Stimulated activated effector memory CD8-positive, alpha-beta T cell treated with anti-CD3 and anti-CD28 coated beads, Interleukin-12 subunit alpha, Interleukin-12 subunit beta, amount 100 ng/mL, for 72 hours (primary cell): ENCODE data around the gene TMEM9.

Experiments used
- ATAC-seq: fragments of 150-1000 bp; cut with Tn5 transposase; 2 replicates; pipeline ENCODE4 v1.10.0; 2021
- DNase-seq, 2 donors: peaks; one replicate each; pipeline ENCODE4 v3.0.0; 2021 to 2022; ENCODE audit warnings: low spot score in 2 of 2
- H3K27ac Mint-ChIP-seq: one replicate; pipeline ENCODE4 v1.8.0; 2022; ENCODE audit warnings: mild to moderate bottlenecking, mixed read lengths
- H3K36me3 Mint-ChIP-seq: one replicate; pipeline ENCODE4 v1.8.0; 2022; ENCODE audit warnings: mild to moderate bottlenecking, mixed read lengths
- H3K4me1 Mint-ChIP-seq: one replicate; pipeline ENCODE4 v1.8.0; 2022; ENCODE audit warnings: mixed read lengths
- H3K4me3 Mint-ChIP-seq: one replicate; pipeline ENCODE4 v1.8.0; 2022; ENCODE audit warnings: mild to moderate bottlenecking, mixed read lengths
- H3K9me3 Mint-ChIP-seq: one replicate; pipeline ENCODE4 v1.8.0; 2022; ENCODE audit warnings: mixed read lengths

The TMEM9 gene

DNA sequence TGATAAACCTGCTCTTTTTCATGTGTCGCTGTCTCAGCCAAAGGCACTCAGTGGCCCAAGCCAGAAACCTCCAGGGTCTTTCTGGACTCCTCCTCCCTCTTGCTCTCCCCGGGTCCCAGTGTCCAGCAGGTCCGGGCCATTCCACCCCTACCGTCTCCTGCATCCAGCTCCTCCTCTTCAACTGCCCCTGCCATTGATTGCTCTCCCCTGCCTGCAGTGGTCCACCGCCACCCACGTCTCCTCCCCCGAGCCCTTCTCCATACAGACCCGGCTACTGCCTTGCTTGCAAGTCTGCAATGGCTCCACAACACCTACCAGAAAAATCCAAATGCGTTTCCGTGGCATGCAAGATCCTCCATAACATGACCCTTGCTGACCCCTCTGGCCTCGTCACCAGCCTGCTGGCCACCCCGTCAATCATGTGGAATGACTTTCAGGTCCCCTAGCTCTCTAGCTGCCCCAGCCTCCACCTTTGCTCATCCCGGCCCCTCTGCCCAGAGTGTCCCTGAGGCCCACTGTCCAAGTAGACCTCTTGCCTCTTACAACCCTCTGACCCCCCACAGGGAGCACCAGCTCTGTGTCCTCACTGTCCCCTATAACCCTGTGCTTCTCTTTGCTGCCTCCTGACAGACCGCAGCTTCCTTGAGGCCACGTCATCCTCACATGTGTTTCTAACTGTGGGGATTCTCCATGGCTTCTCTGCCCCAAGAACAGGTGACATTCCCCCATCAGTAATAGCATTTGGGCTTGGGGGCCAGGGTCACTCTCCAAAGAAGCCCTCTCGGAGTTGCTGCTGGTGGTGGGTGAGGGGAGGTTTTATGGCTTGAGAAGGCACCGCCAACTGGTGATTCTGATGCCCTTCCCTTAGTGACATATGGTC is 57.1 kb downstream of the TMEM9 start:
- Mint-ChIP-seq H3K36me3 (no peaks in the 10 kb centered on the region), H3K4me3 (no peak overlapping the region), H3K4me1 (no peaks in the 10 kb centered on the region), H3K27ac (no peak overlapping the region), H3K9me3 (no peaks in the 10 kb centered on the region)
- DNase-seq (no peak), ATAC-seq (no peak)

DNA sequence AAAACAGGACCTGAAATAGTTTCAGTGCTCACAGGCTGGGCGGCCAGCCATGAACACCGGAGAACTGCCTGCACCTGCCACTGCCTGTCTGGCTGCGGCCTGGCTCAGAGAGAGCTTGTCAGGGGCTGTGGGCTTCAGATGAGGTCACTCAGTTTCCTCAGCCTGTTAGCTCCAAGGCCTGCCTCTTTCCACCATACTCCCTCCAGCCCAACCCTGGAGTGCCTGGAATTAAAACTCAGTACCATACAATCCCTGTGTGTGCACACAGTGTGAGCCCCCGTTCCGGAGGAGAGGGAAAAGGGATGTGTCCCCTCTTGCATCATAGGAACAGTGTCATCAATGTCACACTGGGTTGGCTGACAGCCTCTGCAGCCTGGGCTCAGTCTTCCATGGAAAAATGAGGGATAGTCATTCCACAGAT is 58.2 kb downstream of the TMEM9 start:
- no peaks in the 10 kb centered on the region for H3K36me3 Mint-ChIP-seq
- H3K4me3 Mint-ChIP-seq, result no peak overlapping the region
- no peaks in the 10 kb centered on the region for H3K4me1 Mint-ChIP-seq
- ATAC-seq (no peak), DNase-seq (no peak)
- H3K27ac Mint-ChIP-seq, result no peak overlapping the region
- no peaks in the 10 kb centered on the region for H3K9me3 Mint-ChIP-seq

DNA sequence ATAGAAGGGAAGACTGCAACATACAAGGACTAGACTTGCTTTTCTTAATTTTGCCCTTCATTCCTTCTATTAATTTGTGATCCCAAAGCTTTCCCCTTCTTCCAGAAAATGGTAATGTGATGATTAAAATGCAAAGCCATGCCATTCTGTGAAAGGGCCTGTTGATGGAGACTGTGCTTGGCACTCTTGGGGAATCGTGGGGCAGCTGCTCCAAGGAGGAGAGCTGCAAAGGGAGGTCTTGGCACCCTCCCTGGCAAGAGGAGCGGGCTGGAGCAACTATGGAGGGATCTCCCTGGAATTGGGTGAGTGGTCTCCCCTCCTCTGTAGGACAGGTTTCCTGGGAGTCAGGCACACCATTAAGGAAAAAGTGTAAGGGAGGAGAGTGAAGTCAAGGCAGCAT is 58.7 kb downstream of the TMEM9 start:
- ATAC-seq (no peak), DNase-seq (no peak)
- Mint-ChIP-seq H3K4me1 (no peaks in the 10 kb centered on the region), H3K9me3 (no peaks in the 10 kb centered on the region), H3K4me3 (no peak overlapping the region), H3K36me3 (no peaks in the 10 kb centered on the region), H3K27ac (no peak overlapping the region)

GRCh38 chr1:201094832-201095231 is 59.4 kb downstream of the TMEM9 start:
- no peak overlapping the region for H3K27ac Mint-ChIP-seq
- ATAC-seq, result no peak

DNA sequence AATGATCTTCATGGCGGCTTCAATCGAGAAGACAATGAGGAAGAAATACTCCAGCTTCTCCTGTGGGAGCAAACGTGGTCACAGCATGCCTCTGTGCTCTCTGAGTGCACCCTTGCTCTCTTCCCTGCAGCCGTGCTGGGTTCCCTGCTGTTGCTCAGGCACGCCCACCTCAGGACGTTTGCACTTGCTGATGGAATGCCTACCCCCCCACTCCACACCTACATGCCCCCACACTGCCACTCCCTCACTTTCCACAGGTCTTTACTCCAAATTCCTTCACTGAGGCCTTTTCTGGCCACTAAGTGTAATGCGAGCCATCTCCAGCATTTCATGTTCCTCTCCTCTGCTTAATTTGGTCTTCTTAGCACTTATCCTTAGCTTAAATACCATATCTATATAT is 60.3 kb downstream of the TMEM9 start:
- ATAC-seq, result no peak
- Mint-ChIP-seq H3K4me3 (no peak overlapping the region), H3K27ac (no peak overlapping the region), H3K4me1 (no peaks in the 10 kb centered on the region), H3K9me3 (no peaks in the 10 kb centered on the region), H3K36me3 (no peaks in the 10 kb centered on the region)
- DNase-seq, result no peak

More at GRCh38 chr1:201094832-201095231, 59.4 kb downstream of the TMEM9 start:
- no peaks in the 10 kb centered on the region for H3K9me3 Mint-ChIP-seq
- no peak overlapping the region for H3K4me3 Mint-ChIP-seq
- H3K4me1 Mint-ChIP-seq, result no peaks in the 10 kb centered on the region
- DNase-seq, result no peak
- no peaks in the 10 kb centered on the region for H3K36me3 Mint-ChIP-seq

DNA sequence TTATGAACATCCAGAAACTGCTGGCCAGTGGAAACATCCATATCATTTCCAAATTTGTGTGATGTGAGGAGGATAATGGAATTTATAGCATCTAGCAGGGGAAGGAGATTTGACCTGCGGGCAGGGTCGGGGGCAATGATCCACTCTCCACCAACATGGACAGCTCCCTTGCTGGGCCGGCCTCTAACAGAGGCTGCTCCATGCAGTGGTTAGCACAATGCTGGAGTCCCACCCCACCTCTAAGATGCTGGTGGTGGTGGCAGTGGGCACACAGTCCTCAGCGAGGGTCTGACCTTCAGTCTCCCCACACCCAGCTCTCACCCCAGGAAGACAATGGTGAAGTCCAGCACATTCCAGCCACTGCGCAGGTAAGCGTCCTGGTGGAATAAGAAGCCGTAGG is 60.7 kb downstream of the TMEM9 start:
- Mint-ChIP-seq H3K4me1 (no peaks in the 10 kb centered on the region), H3K4me3 (no peak overlapping the region), H3K36me3 (no peaks in the 10 kb centered on the region), H3K9me3 (no peaks in the 10 kb centered on the region), H3K27ac (no peak overlapping the region)
- no peak for DNase-seq
- ATAC-seq, result no peak

DNA sequence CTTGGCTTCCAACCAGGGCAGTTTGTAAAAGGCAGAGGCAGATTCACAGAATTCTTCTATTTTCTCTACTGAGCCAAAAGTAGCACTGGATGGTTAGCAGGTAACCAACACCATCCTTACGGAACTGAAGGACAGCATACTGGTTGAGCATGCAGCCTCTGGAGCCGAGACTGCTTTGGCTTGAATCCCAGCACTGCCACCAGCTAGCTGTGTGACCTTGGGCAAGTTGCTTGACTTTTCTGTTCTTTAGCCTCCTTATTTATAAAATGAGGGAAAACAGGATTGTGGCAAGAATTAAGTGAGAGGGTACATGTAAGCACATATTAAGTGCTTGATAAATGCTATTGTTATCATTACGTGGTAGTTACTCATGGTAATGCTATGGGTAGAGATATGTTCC is 61.5 kb downstream of the TMEM9 start:
- Mint-ChIP-seq H3K9me3 (no peaks in the 10 kb centered on the region), H3K36me3 (no peaks in the 10 kb centered on the region), H3K4me3 (no peak overlapping the region), H3K27ac (no peak overlapping the region), H3K4me1 (no peaks in the 10 kb centered on the region)
- no peak for DNase-seq
- ATAC-seq, result no peak

GRCh38 chr1:201091256-201091655 is 63.0 kb downstream of the TMEM9 start:
- Mint-ChIP-seq H3K4me1 (no peaks in the 10 kb centered on the region), H3K36me3 (no peaks in the 10 kb centered on the region), H3K9me3 (no peaks in the 10 kb centered on the region), H3K4me3 (no peak overlapping the region), H3K27ac (no peak overlapping the region)
- ATAC-seq (no peak), DNase-seq (no peak)

DNA sequence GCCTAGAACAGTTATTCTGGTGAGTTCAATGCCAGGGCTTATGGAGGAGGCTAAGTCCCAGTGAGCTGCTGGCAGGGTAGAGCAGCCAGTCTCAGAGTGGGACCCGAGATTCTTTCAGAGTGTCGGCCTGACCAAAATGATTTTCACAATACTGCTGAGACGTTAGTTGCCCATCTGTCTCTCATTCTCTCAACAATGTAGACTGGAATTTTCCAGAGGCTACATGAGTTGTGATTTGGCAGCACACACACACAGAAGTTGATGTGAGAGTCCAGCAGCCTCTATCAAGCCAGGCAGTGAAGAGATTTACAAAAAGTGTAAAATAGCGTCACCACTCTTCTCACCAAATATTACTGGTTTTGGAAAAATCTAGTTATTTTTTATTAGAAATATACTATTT is 63.7 kb downstream of the TMEM9 start:
- H3K27ac Mint-ChIP-seq, result no peak overlapping the region
- DNase-seq, result no peak
- H3K4me1 Mint-ChIP-seq, result no peaks in the 10 kb centered on the region
- H3K36me3 Mint-ChIP-seq, result no peaks in the 10 kb centered on the region
- no peak for ATAC-seq
- H3K4me3 Mint-ChIP-seq, result no peak overlapping the region
- no peaks in the 10 kb centered on the region for H3K9me3 Mint-ChIP-seq

DNA sequence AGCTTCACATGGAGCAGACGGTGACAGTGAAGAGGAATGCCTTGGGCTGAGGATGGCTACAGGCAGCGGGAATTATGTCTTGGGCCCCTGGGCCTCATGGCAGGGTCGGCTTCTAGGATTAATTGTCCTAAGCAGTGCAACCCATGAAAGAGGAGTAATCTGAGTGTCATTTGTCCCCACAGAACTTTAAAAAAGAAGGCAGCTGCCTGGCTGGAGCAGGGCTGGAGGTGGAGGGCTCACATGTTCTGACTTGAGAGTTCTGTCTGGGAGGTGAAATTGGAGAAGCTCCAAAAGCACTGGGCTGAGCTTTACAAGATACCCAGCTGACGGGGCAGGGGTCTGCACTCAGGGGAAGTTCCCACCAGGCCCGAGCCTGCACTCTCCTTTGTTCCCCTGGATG is 64.7 kb downstream of the TMEM9 start:
- DNase-seq, result no peak
- H3K4me1 Mint-ChIP-seq, result no peaks in the 10 kb centered on the region
- no peak overlapping the region for H3K4me3 Mint-ChIP-seq
- H3K9me3 Mint-ChIP-seq, result no peaks in the 10 kb centered on the region
- no peak overlapping the region for H3K27ac Mint-ChIP-seq
- H3K36me3 Mint-ChIP-seq, result no peaks in the 10 kb centered on the region
- ATAC-seq, result no peak

GRCh38 chr1:201088901-201089525 is 65.3 kb downstream of the TMEM9 start:
- no peaks in the 10 kb centered on the region for H3K4me1 Mint-ChIP-seq
- H3K9me3 Mint-ChIP-seq, result no peaks in the 10 kb centered on the region
- H3K36me3 Mint-ChIP-seq, result no peaks in the 10 kb centered on the region
- H3K4me3 Mint-ChIP-seq, result no peak overlapping the region
- no peak overlapping the region for H3K27ac Mint-ChIP-seq
- DNase-seq (no peak), ATAC-seq (no peak)

DNA sequence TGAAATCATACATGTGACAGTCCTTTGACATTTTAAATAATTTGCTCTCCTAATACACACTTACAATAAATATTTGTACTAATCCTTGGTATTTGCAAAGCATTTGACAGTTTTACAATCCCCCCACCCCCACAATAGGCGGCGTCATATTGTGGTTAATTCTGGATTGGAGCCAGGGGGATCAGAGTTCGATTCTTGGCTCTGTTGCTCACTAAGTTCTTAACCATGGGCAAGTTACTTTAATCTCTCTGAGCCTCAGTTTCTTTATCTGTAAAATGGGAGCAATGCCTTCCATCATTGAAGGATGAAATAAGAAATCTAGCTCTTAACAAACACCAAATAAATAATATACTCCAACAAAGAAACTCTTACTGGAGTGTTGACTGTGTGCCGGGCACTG is 65.9 kb downstream of the TMEM9 start:
- no peaks in the 10 kb centered on the region for H3K4me1 Mint-ChIP-seq
- H3K36me3 Mint-ChIP-seq, result no peaks in the 10 kb centered on the region
- H3K4me3 Mint-ChIP-seq, result no peak overlapping the region
- DNase-seq, result no peak
- no peak overlapping the region for H3K27ac Mint-ChIP-seq
- no peaks in the 10 kb centered on the region for H3K9me3 Mint-ChIP-seq
- no peak for ATAC-seq

DNA sequence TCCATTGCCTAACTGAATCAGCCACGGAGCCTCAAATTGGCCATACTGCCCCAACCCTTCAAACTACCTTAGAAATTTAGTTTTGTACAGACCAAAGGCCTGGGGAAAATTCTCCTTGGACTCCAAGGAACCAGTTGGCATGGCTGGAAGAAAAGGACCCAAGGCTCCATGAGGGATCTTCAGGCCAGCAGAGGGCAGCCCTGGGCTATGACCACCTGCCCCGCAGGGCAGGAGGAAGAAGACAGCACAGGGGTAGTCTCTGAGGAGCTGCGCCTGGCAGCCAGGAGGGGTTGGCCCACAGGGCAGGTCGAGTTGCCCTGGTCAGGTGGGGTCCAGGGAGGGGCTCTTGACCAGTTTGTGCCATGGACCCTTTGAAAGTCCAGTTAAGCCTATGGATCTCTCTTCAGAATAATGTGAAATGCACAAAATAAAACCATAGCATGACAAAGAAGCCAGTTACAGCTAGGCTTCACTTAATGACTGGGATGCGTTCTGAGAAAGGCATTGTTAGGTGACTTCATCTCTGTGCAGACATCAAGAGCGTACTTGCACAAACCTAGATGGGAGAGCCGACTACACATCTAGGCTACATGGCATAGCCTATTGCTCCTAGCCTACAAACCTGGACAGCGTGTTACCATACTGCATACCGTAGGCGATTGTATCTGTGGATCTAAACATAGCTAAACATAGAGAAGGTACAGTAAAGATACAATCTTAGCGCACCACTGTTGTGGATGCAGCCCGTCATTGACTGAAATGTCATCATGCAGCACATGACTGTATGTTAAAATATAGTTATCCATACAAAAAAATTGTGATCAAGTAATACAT is 68.2 kb downstream of the TMEM9 start:
- DNase-seq (peak in 1 of 2 donors; percentile 58), ATAC-seq (peak; percentile 75)
- H3K27ac Mint-ChIP-seq, result no peak overlapping the region
- H3K4me1 Mint-ChIP-seq, result no peaks in the 10 kb centered on the region
- no peak overlapping the region for H3K4me3 Mint-ChIP-seq
- H3K36me3 Mint-ChIP-seq, result no peaks in the 10 kb centered on the region
- no peaks in the 10 kb centered on the region for H3K9me3 Mint-ChIP-seq
